Ishikawa (cell line): ENCODE data around the gene LCAT.

Experiments
- CEBPB ChIP-seq: IDR thresholded peaks from 2 replicates; pipeline ENCODE4 v1.6.1; 2012
- EP300 ChIP-seq: IDR thresholded peaks from 2 replicates; pipeline ENCODE4 v1.6.1; 2012; ENCODE audit warnings: borderline replicate concordance
- RAD21 ChIP-seq: IDR thresholded peaks from 2 replicates; pipeline ENCODE4 v1.6.1; 2012; ENCODE audit warnings: low read depth
- TEAD4 ChIP-seq: IDR thresholded peaks from 2 replicates; pipeline ENCODE4 v1.6.1; 2012

DNA sequence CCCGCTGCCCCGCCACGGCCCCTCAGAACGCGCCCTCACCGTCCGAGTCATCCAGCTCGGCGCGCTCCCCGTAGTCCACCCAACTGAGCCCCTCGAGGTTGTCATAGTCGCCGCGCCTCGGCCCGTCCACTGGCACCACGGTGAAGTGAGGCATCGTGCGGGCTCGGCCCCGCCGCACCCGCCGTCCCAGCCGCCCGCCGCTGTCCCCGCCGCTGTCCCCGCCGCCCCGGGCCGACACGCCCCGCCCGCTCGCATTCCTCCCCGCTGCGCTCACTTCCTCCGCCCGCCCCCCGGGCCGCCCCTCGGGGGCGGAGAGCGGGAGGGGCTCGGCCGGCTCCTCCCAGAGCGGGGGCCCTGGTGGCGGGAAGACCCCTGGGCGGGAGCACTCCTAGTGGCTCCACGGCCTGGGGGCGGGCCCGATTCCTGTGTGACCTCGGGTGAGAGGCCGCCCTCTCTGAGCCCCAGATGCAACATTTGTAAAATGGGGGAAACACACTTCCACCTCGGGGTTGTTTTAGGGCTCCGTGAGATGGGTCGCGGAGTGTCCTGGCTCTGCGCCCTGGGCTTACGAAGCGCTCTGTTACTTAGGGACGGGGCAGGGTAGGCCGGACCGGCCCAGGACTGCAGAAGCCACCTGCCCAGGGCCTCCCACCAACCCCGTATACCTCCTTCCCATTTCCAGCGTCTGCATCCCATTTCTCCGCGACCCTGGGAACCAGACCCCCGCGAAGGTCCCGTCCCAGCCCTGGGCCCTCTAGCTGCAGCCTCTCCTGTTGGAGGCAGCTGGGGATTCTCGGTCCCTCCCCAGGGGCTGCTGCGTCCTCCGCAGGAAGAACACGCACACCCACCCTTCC, 24.7 kb upstream of the LCAT start, which contains the start of gene SLC12A4:
- TF ChIP-seq EP300 (no peak), RAD21 (no peak), TEAD4 (peak; percentile 76), CEBPB (no peak)
